Activated naive CD8-positive, alpha-beta T cell treated with anti-CD3 and anti-CD28 coated beads, Interleukin-2, amount 10 ng/mL, durations not matched to agents 7 days and 5 days (primary cell): Measurements from ENCODE around the gene CEP170. TPM values are rescaled to one million over a fixed set of nuclear protein-coding genes. Genes with fewer than 3 reads are reported as not detected.

Experiments used
- ATAC-seq: fragments of 150-1000 bp; cut with Tn5 transposase; one replicate; pipeline ENCODE4 v1.10.0; 2021; ENCODE audit warnings: low read depth, moderate library complexity
- POLR2A ChIA-PET: fragments of 350-600 bp; sonication (Branson Sonifier 250); formaldehyde crosslinking; loops from one replicate; lab custom pipeline; 2021; ENCODE audit warnings: antibody characterized with exemption; lab: Charles Lee
- DNase-seq: peaks from one replicate; pipeline ENCODE4 v3.0.0; 2021
- H3K27ac Mint-ChIP-seq: one replicate; pipeline ENCODE4 v1.8.0; 2022; ENCODE audit warnings: mild to moderate bottlenecking, mixed read lengths
- H3K27me3 Mint-ChIP-seq: one replicate; pipeline ENCODE4 v1.8.0; 2022; ENCODE audit warnings: mild to moderate bottlenecking, moderate library complexity, mixed read lengths
- H3K36me3 Mint-ChIP-seq: one replicate; pipeline ENCODE4 v1.8.0; 2021; ENCODE audit warnings: mild to moderate bottlenecking, mixed read lengths
- H3K4me1 Mint-ChIP-seq: one replicate; pipeline ENCODE4 v1.8.0; 2021; ENCODE audit warnings: mixed read lengths
- H3K4me3 Mint-ChIP-seq: one replicate; pipeline ENCODE4 v1.8.0; 2022; ENCODE audit warnings: mild to moderate bottlenecking, moderate library complexity, mixed read lengths
- H3K9me3 Mint-ChIP-seq: one replicate; pipeline ENCODE4 v1.8.0; 2021; ENCODE audit warnings: mixed read lengths
- total RNA-seq, 2 experiments: library from RNA; stranded (reverse); gene quantifications; one replicate each; pipeline ENCODE4 v1.2.3, GENCODE V29; 2021

CEP170 gene
- total RNA-seq, 2 experiments from 2014 or later = 36.1 to 37.8 TPM

GRCh38 chr1:243261390-243261789 lies 6.3 kb upstream of the CEP170 start:
- Mint-ChIP-seq H3K36me3 (peaks cover 8% of the 10 kb centered on the region), H3K27me3 (no peaks in the 10 kb centered on the region), H3K9me3 (no peaks in the 10 kb centered on the region), H3K4me1 (peaks cover 19% of the 10 kb centered on the region), H3K4me3 (no peak overlapping the region), H3K27ac (no peak overlapping the region)
- no peak for DNase-seq
- ATAC-seq = no peak
- POLR2A ChIA-PET = no interaction called here

DNA sequence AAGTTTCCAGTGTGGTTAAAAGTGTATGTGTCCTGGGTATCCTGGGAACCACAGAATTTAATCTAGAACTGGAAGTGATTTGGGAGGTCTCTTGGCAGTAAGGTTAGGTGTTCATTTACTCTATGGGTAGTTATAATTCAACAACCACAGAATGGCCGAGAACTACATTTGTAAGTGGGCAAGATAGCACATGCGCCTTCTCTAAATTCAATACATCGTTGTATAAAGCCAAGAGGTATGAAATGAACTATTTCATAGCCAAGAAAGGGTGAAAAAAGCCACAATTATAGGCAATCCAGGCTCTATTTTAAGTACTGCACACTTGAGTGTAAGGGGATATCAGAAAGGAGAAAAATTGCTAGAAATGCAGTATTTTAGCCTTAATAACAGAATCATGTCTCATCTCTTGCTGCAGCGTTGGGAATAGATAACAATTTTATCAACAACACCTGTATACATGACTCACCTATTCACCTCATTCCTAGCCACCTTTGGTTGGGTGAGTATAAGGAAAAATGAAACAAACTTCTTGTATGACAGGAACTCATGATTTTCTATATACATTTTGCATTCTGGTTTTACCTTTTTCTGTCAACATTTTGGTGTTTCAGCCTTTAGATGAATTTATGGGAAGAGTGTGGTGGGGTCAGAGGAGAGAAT lies 5.3 kb upstream of the CEP170 start:
- no peaks in the 10 kb centered on the region for H3K9me3 Mint-ChIP-seq
- H3K27ac Mint-ChIP-seq = no peak overlapping the region
- POLR2A ChIA-PET = no interaction called here
- DNase-seq = no peak
- no peak overlapping the region for H3K4me3 Mint-ChIP-seq
- peaks cover 19% of the 10 kb centered on the region for H3K4me1 Mint-ChIP-seq
- H3K36me3 Mint-ChIP-seq = peaks cover 8% of the 10 kb centered on the region
- H3K27me3 Mint-ChIP-seq = no peaks in the 10 kb centered on the region
- no peak for ATAC-seq

DNA sequence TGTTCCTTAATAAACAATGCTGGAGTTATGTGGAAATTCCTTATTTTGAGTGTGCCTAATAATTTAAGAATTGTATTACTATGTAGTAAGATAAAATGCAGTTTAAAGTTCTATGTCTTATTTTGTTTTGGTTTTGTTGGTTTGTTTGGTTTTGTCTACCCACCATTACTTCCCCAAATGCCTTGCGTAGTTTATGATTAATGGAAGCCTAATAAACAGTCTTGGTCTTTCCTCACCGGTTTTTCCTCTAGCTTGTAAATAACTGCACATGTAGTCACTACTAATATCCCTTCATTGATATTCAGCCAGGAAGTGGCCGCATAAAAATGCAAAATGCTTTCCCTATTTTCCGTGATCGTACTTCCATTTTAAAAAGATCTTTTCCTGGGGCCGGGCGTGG lies 3.6 kb upstream of the CEP170 start:
- Mint-ChIP-seq H3K9me3 (no peaks in the 10 kb centered on the region), H3K36me3 (peaks cover 8% of the 10 kb centered on the region), H3K27ac (no peak overlapping the region), H3K4me3 (no peak overlapping the region), H3K27me3 (no peaks in the 10 kb centered on the region), H3K4me1 (peaks cover 16% of the 10 kb centered on the region)
- POLR2A ChIA-PET = no interaction called here
- ATAC-seq = no peak
- DNase-seq = no peak

- no peak for DNase-seq
- no peak for ATAC-seq
- peaks cover 8% of the 10 kb centered on the region for H3K36me3 Mint-ChIP-seq
- POLR2A ChIA-PET = no interaction called here
- H3K4me3 Mint-ChIP-seq = no peak overlapping the region
- no peak overlapping the region for H3K27ac Mint-ChIP-seq
- no peaks in the 10 kb centered on the region for H3K27me3 Mint-ChIP-seq
- H3K9me3 Mint-ChIP-seq = no peaks in the 10 kb centered on the region
- H3K4me1 Mint-ChIP-seq = peaks cover 23% of the 10 kb centered on the region
These were observed 2.1 kb upstream of the CEP170 start for GRCh38 chr1:243257189-243257588.

DNA sequence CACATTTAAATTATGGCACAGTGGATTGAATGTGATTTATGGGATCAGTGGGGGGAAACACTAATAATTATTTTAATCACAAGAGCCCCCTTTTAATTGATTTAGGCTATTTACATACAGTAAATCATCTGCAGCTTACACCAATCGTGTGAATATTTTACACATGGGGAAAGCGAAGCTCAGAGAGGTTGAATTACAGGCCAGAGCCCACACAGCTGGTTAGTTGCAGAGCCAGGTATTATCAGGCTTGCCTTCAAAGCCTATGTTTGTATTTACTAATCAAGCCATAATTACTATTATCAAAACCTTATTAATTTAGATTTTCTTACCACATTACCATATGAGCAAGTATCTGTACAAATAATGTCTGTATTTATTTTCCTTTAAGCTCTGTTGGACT lies 1.5 kb upstream of the CEP170 start:
- DNase-seq (no peak), ATAC-seq (no peak)
- Mint-ChIP-seq H3K9me3 (no peaks in the 10 kb centered on the region), H3K4me1 (peaks cover 28% of the 10 kb centered on the region), H3K27me3 (no peaks in the 10 kb centered on the region), H3K27ac (peak overlapping the region; percentile 99), H3K36me3 (peaks cover 8% of the 10 kb centered on the region), H3K4me3 (peak overlapping the region; percentile 97)
- POLR2A ChIA-PET = no interaction called here

DNA sequence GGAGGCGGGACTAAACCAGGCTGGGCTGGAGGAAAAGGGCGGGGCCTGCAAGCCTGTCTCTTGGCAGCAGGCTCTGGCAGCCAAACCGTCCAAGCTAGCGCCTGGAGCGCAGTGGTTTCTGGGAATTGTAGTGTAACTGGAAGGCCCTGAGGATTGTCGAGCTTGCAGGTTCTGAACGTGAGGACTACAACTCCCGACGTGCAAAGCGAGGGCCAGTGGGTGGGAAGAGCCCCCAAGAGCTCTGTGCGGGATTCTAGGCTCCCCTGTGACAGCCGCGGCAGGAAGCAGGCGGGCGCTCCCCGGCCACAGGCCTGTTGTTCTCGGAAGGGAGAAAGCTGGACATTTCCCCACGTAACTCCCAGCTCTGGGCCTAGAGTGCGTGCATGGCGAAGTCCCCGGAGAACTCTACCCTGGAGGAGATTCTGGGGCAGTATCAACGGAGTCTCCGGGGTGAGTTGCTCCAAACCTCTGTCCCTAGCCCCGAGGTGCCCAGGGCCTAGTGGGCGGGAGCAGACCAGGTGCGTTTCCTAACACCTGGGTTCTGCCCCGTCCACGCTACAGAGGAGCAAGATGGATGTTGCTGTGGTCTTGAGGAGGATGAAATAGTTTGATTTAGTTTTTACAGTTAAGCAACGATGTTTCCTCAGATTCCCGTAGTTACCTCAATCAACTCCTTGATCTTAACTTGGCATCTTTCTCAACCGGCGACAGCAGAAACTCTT lies 871 bp upstream of the CEP170 start, which contains the start of gene SDCCAG8:
Gene SDCCAG8 (plus strand): TSS at position 251 of the 722 bp plus-strand sequence. CDS start 133 bp downstream, at position 384.
- Mint-ChIP-seq H3K27me3 (no peaks in the 10 kb centered on the region), H3K4me1 (peaks cover 32% of the 10 kb centered on the region), H3K27ac (peak within 1 kb of the TSS; percentile 99), H3K36me3 (peaks cover 6% of the 10 kb centered on the region), H3K4me3 (peak within 1 kb of the TSS; percentile 97), H3K9me3 (no peaks in the 10 kb centered on the region)
- DNase-seq (peak; percentile 88), ATAC-seq (peak; percentile 78)
- POLR2A ChIA-PET = interaction anchor here (0.7 to 2.6 kb wide), 7 partner anchors 9 to 792 kb away, joined by 3 to 14 read pairs (median 5); no protein-coding TSS in a partner anchor

DNA sequence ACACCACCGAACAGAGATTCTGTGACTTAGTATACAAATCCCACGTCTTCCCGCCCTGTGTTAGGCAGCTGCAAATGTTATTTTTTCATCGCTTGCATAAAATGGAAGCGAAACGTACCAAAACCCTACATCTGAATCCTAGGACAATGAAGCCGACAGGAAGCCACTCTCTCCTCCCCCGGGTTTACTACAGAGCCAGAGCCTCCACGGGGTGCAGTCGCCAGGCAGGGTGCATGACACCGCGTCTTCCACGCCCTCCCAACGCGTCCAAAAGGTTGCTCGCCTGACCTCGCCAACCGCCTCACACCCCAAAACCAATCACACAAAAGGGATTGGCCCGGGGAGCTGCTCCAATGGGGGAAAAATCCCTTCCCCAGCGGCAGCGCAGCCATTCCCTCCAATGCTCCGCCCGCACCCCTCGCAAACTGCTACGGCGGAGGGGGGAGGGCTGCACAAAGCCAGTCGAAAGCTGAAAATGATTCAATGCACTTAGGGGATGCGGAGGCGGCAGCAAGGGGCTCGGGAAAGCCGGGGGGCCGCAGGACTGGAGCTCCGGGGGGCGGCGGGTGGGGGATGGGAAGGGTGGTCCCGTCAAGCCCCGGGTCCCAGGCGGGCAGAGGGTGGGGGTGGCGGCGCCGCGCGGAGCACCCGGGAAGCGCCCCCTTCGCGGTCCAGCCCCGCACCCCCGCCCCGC lies 701 bp downstream of the CEP170 start:
- Mint-ChIP-seq H3K36me3 (peaks cover under 1% of the 10 kb centered on the region), H3K27ac (peak overlapping the region; percentile 98), H3K9me3 (no peaks in the 10 kb centered on the region), H3K4me3 (peak overlapping the region; percentile 95), H3K4me1 (peaks cover 24% of the 10 kb centered on the region), H3K27me3 (no peaks in the 10 kb centered on the region)
- peak; percentile 69 for DNase-seq
- ATAC-seq = peak; percentile 16
- POLR2A ChIA-PET = interaction anchor here (0.8 to 2.6 kb wide), 5 partner anchors 10 to 793 kb away, joined by 3 to 14 read pairs (median 4); no protein-coding TSS in a partner anchor

- H3K27ac Mint-ChIP-seq = peak overlapping the region; percentile 66
- H3K36me3 Mint-ChIP-seq = no peaks in the 10 kb centered on the region
- H3K4me1 Mint-ChIP-seq = peaks cover 24% of the 10 kb centered on the region
- H3K4me3 Mint-ChIP-seq = peak overlapping the region; percentile 95
- POLR2A ChIA-PET = interaction anchor here (2.6 kb wide), 1 partner anchor 152 kb away, joined by 14 read pairs; no protein-coding TSS in a partner anchor
- ATAC-seq (no peak), DNase-seq (no peak)
- no peaks in the 10 kb centered on the region for H3K27me3 Mint-ChIP-seq
- H3K9me3 Mint-ChIP-seq = no peaks in the 10 kb centered on the region
These were observed 1.2 kb downstream of the CEP170 start for GRCh38 chr1:243253926-243254232.

- Mint-ChIP-seq H3K4me1 (peaks cover 23% of the 10 kb centered on the region), H3K9me3 (no peaks in the 10 kb centered on the region)
These were observed 1.7 kb downstream of the CEP170 start for GRCh38 chr1:243253211-243253925.

GRCh38 chr1:243251539-243251938 lies 3.5 kb downstream of the CEP170 start:
- no peak for ATAC-seq
- H3K27ac Mint-ChIP-seq = no peak overlapping the region
- no peak overlapping the region for H3K4me3 Mint-ChIP-seq

More at GRCh38 chr1:243253211-243253925, 1.7 kb downstream of the CEP170 start:
- H3K27ac Mint-ChIP-seq = peak overlapping the region; percentile 66
- ATAC-seq (no peak), DNase-seq (no peak)
- H3K4me3 Mint-ChIP-seq = peak overlapping the region; percentile 95
- POLR2A ChIA-PET = interaction anchor here (2.6 kb wide), 1 partner anchor 152 kb away, joined by 14 read pairs; no protein-coding TSS in a partner anchor
- H3K36me3 Mint-ChIP-seq = peaks cover under 1% of the 10 kb centered on the region
- H3K27me3 Mint-ChIP-seq = no peaks in the 10 kb centered on the region

DNA sequence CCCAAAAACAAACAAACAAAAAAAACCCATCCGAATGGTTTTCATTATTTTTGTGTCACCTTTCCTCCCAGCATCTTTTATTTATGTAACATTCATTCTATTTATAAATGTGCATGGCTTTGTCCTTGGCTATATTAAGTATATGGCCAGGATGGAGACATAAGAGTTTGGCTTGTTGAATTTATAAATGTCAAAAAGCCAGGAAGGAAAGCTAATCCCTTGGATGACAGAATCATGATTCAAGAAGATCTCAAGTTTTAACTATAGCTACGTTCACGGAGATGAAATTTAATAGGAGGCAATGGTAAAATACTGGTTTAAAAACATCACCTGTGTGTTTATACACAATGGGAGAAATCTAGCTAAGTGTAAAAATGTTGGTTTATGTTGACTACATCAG lies 5.0 kb downstream of the CEP170 start:
- Mint-ChIP-seq H3K27ac (no peak overlapping the region), H3K9me3 (no peaks in the 10 kb centered on the region), H3K27me3 (no peaks in the 10 kb centered on the region), H3K36me3 (peaks cover 7% of the 10 kb centered on the region), H3K4me3 (no peak overlapping the region), H3K4me1 (peaks cover 29% of the 10 kb centered on the region)
- ATAC-seq (no peak), DNase-seq (no peak)
- POLR2A ChIA-PET = no interaction called here

More at GRCh38 chr1:243251539-243251938, 3.5 kb downstream of the CEP170 start:
- DNase-seq = no peak
- Mint-ChIP-seq H3K4me1 (peaks cover 29% of the 10 kb centered on the region), H3K36me3 (peaks cover 3% of the 10 kb centered on the region), H3K27me3 (no peaks in the 10 kb centered on the region), H3K9me3 (no peaks in the 10 kb centered on the region)
- POLR2A ChIA-PET = no interaction called here

- Mint-ChIP-seq H3K36me3 (peaks cover 9% of the 10 kb centered on the region), H3K4me1 (peaks cover 26% of the 10 kb centered on the region), H3K27me3 (no peaks in the 10 kb centered on the region), H3K4me3 (no peak overlapping the region), H3K27ac (no peak overlapping the region), H3K9me3 (no peaks in the 10 kb centered on the region)
- POLR2A ChIA-PET = no interaction called here
- DNase-seq (no peak), ATAC-seq (no peak)
These were observed 5.9 kb downstream of the CEP170 start for GRCh38 chr1:243249214-243249613.

- ATAC-seq (no peak), DNase-seq (no peak)
- H3K36me3 Mint-ChIP-seq = peaks cover 14% of the 10 kb centered on the region
- POLR2A ChIA-PET = no interaction called here
- peaks cover 2% of the 10 kb centered on the region for H3K9me3 Mint-ChIP-seq
- H3K27ac Mint-ChIP-seq = no peak overlapping the region
- no peaks in the 10 kb centered on the region for H3K27me3 Mint-ChIP-seq
- H3K4me1 Mint-ChIP-seq = peaks cover 18% of the 10 kb centered on the region
- no peak overlapping the region for H3K4me3 Mint-ChIP-seq
These were observed 7.2 kb downstream of the CEP170 start for GRCh38 chr1:243247901-243248300.
